Cardiac muscle cell (in vitro differentiated cells and primary cell): ENCODE data around the gene ASCL5. TPM values are rescaled to one million over a fixed set of nuclear protein-coding genes. Genes with fewer than 3 reads are reported as not detected.

Source experiments
- DNase-seq, 2 donors: peaks; one replicate each; pipeline versions ENCODE4 v3.0.0 to v3.0.0-alpha.2; 2010 to 2017; ENCODE audit warnings: low read depth in 1 of 2, low spot score in 1 of 2
- H3K27ac ChIP-seq: fragments of 200-600 bp; sonication (generic); 2 replicates; pipeline ENCODE4 v1.5.1; 2016
- H3K27me3 ChIP-seq: fragments of 200-600 bp; sonication (generic); 2 replicates; pipeline ENCODE4 v1.6.0; 2016; ENCODE audit warnings: control low read depth
- H3K36me3 ChIP-seq: fragments of 200-600 bp; sonication (generic); 2 replicates; pipeline ENCODE4 v1.5.1; 2016; ENCODE audit warnings: control low read depth
- H3K4me1 ChIP-seq: fragments of 200-600 bp; sonication (generic); 2 replicates; pipeline ENCODE4 v1.8.1; 2017; ENCODE audit warnings: low read depth, mild to moderate bottlenecking, mixed run types
- H3K4me3 ChIP-seq: fragments of 200-600 bp; sonication (generic); 2 replicates; pipeline ENCODE4 v1.5.1; 2016; ENCODE audit warnings: mild to moderate bottlenecking
- H3K9me3 ChIP-seq: fragments of 200-600 bp; sonication (generic); 2 replicates; pipeline ENCODE4 v1.5.1; 2017; ENCODE audit warnings: low read depth, mild to moderate bottlenecking, control low read depth
- CTCF ChIP-seq: IDR thresholded peaks from 2 replicates; pipeline ENCODE4 v1.5.1; 2012; ENCODE audit warnings: low read depth, mild to moderate bottlenecking, low read length
- polyA plus RNA-seq: library from polyadenylated mRNA; unstranded; fragments of >200 nt; fragmentation: Nextera tagmentation; extraction: Ambion mirVana; gene quantifications from 2 replicates; pipeline ENCODE4 v1.2.1, GENCODE V29; 2016
- total RNA-seq: library from RNA; depleted of rRNA; stranded (reverse); fragments of >200 nt; gene quantifications from 2 replicates; pipeline ENCODE4 v1.2.3, GENCODE V29; 2016

Gene ASCL5
- total and polyA plus RNA-seq, 2 experiments from 2014 or later, result 0.18 TPM; not detected in 1

- Histone ChIP-seq H3K27ac (no peak overlapping the region), H3K9me3 (no peaks in the 10 kb centered on the region), H3K27me3 (no peaks in the 10 kb centered on the region), H3K4me3 (no peak overlapping the region), H3K36me3 (peaks cover 14% of the 10 kb centered on the region), H3K4me1 (peaks cover 9% of the 10 kb centered on the region)
- no peak for TF ChIP-seq CTCF
- DNase-seq, result no peak
These were observed 28.4 kb upstream of the ASCL5 start for GRCh38 chr1:201155354-201155753.

- Histone ChIP-seq H3K27me3 (no peaks in the 10 kb centered on the region), H3K4me3 (peak within 1 kb of the TSS; percentile 89), H3K36me3 (peaks cover 21% of the 10 kb centered on the region), H3K9me3 (no peaks in the 10 kb centered on the region), H3K4me1 (peaks cover 9% of the 10 kb centered on the region), H3K27ac (peak within 1 kb of the TSS; percentile 38)
- peak; percentile 97 to 98 for DNase-seq
- TF ChIP-seq CTCF, result no peak
These were observed 27.6 kb upstream of the ASCL5 start, which contains the start of gene TMEM9 for GRCh38 chr1:201154389-201155165. Gene TMEM9 (minus strand): TSS chr1:201154474. CDS start chr1:201153923, 551 bp downstream.

- DNase-seq, result peak in 1 of 2 donors; percentile 71
- Histone ChIP-seq H3K27ac (peak overlapping the region; percentile 38), H3K4me3 (peak overlapping the region; percentile 89), H3K9me3 (no peaks in the 10 kb centered on the region), H3K27me3 (no peaks in the 10 kb centered on the region), H3K36me3 (peaks cover 28% of the 10 kb centered on the region), H3K4me1 (peaks cover 9% of the 10 kb centered on the region)
- TF ChIP-seq CTCF, result no peak
These were observed 26.7 kb upstream of the ASCL5 start for GRCh38 chr1:201153474-201154388.

- Histone ChIP-seq H3K4me1 (peaks cover 5% of the 10 kb centered on the region), H3K36me3 (peaks cover 55% of the 10 kb centered on the region), H3K27ac (no peak overlapping the region), H3K9me3 (no peaks in the 10 kb centered on the region), H3K27me3 (no peaks in the 10 kb centered on the region), H3K4me3 (no peak overlapping the region)
- peak; percentile 41 for TF ChIP-seq CTCF
- DNase-seq, result peak; percentile 44 to 49
These were observed 22.4 kb upstream of the ASCL5 start for GRCh38 chr1:201149400-201149799.

GRCh38 chr1:201147396-201148015, 20.5 kb upstream of the ASCL5 start:
- Histone ChIP-seq H3K4me1 (no peaks in the 10 kb centered on the region), H3K9me3 (no peaks in the 10 kb centered on the region), H3K27ac (no peak overlapping the region), H3K4me3 (no peak overlapping the region), H3K36me3 (peaks cover 72% of the 10 kb centered on the region), H3K27me3 (no peaks in the 10 kb centered on the region)
- no peak for TF ChIP-seq CTCF
- DNase-seq, result no peak
